Left ventricle myocardium inferior (tissue), 1 donor: ENCODE measurements around the gene SND1. TPM values are rescaled to one million over a fixed set of nuclear protein-coding genes. Genes with fewer than 3 reads are reported as not detected.
A peak's percentile ranks its signal among the peaks of the same experiment; 100 is the strongest.

Source experiments
- DNase-seq: peaks from one replicate; pipeline ENCODE4 v3.0.0-alpha.2; 2020
- H3K27ac ChIP-seq: fragments of 200-600 bp; replicated peaks from 2 replicates; pipeline ENCODE4 v1.8.0; 2021
- H3K27me3 ChIP-seq: fragments of 200-600 bp; 2 replicates; pipeline ENCODE4 v1.8.0; 2021; ENCODE audit warnings: low read depth
- H3K36me3 ChIP-seq: fragments of 200-600 bp; 2 replicates; pipeline ENCODE4 v1.8.0; 2021
- H3K4me1 ChIP-seq: fragments of 200-600 bp; 2 replicates; pipeline ENCODE4 v1.8.0; 2021
- H3K4me3 ChIP-seq: fragments of 200-600 bp; 2 replicates; pipeline ENCODE4 v1.8.0; 2021; ENCODE audit warnings: mild to moderate bottlenecking, moderate library complexity
- H3K9me3 ChIP-seq: fragments of 200-600 bp; replicated peaks from 2 replicates; pipeline ENCODE4 v1.8.0; 2021
- CTCF ChIP-seq: fragments of 200-600 bp; IDR thresholded peaks from 2 replicates; pipeline ENCODE4 v1.8.0; 2021; ENCODE audit warnings: antibody characterized with exemption, mild to moderate bottlenecking, borderline replicate concordance
- intact Hi-C: fragments of 100-400 bp; cut with micrococcal nuclease; formaldehyde crosslinking; loops from one replicate; pipeline ENCODE4 v1.11.0; 2022
- total RNA-seq: library from RNA; stranded (reverse); fragmentation: NEBNext Ultra II Directional; extraction: Animal tissue kit (Norgen Biotek cat#: 25700); gene quantifications from one replicate; pipeline ENCODE4 v1.2.1, GENCODE V29; 2021
- donor health status: DM: no; HTN: yes; CAD: no; lungs with severe emphysema.

SND1 gene
- total RNA-seq, 1 donor from 2014 or later, result 71.6 TPM

- TF ChIP-seq CTCF, result no peak
- H3K27ac ChIP-seq, result no peak overlapping the region
- H3K9me3 ChIP-seq, result peaks cover 2% of the 10 kb centered on the region
- H3K27me3 ChIP-seq, result peaks cover 91% of the 10 kb centered on the region
- H3K36me3 ChIP-seq, result no peaks in the 10 kb centered on the region
- peak overlapping the region; percentile 73 for H3K4me3 ChIP-seq
- H3K4me1 ChIP-seq, result peaks cover 21% of the 10 kb centered on the region
- intact Hi-C loops, result loop anchor here (5.0 kb wide), 1 partner anchor 418 kb away; no protein-coding TSS in a partner anchor
- no peak for DNase-seq
Observed at GRCh38 chr7:128135159-128135514, 483.1 kb downstream of the SND1 start.

DNA sequence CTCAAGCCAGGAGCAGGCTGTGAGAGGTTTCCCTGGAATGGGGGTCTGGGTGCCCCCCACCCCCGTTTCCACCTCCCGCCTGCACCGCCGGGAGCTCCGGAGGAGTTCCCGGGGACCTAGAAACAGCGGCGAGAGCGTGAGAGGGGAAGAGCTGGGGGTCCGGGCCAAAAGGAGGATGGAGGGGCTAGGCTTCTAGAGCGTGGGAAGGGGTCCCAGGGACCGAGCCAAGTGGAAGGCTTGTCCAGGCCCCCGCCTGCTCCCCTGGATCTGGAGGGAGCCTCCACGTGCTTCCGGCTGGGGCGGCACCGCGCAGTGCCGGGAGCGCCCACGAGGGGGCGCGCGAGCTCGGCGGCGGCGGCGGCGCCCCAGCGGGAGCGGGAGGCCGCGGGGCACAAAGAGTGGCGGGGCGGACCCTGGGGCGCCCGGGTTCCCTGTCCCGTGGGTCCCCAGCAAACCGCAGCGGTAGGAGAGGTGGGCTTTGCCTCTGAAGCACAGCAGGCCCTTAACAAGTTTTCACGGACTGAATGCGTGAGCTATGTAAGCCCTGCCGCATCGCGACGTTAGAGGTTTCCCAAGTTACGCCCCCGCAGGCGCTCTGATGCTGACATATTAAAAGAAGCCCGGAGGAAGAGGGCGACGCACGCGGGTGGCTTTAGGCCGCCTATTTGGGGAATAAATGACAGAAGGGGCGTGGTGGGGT lies 483.7 kb downstream of the SND1 start:
- peak overlapping the region; percentile 73 for H3K4me3 ChIP-seq
- H3K4me1 ChIP-seq, result peaks cover 21% of the 10 kb centered on the region
- intact Hi-C loops, result loop anchor here (5.0 kb wide), 1 partner anchor 418 kb away; no protein-coding TSS in a partner anchor
- H3K27me3 ChIP-seq, result peaks cover 91% of the 10 kb centered on the region
- TF ChIP-seq CTCF, result peak; percentile 98
- H3K36me3 ChIP-seq, result no peaks in the 10 kb centered on the region
- peak; percentile 39 for DNase-seq
- no peak overlapping the region for H3K27ac ChIP-seq
- peaks cover 7% of the 10 kb centered on the region for H3K9me3 ChIP-seq

DNA sequence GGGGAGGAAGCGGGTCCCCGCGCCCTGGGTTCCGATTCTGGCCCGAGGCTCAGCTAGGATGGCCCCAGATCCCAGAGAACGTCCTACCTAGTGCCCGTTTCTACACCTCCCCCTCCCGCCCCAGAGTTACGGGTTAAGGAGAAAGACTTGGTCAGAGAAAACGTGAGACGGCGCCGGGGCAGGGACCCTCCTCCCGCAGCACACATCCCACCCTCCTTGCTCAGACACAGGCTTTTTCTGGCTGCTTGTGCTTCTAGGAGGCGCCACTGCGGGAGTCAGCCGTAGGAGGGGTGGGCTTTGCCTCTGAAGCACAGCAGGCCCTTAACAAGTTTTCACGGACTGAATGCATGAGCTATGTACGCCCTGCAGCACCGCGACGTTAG lies 484.2 kb downstream of the SND1 start:
- H3K27ac ChIP-seq, result no peak overlapping the region
- TF ChIP-seq CTCF, result no peak
- DNase-seq, result no peak
- H3K4me1 ChIP-seq, result peaks cover 21% of the 10 kb centered on the region
- H3K4me3 ChIP-seq, result peak overlapping the region; percentile 73
- peaks cover 93% of the 10 kb centered on the region for H3K27me3 ChIP-seq
- H3K36me3 ChIP-seq, result no peaks in the 10 kb centered on the region
- intact Hi-C loops, result loop anchor here (5.0 kb wide), 1 partner anchor 419 kb away; no protein-coding TSS in a partner anchor
- H3K9me3 ChIP-seq, result peaks cover 12% of the 10 kb centered on the region

- H3K4me3 ChIP-seq, result no peak overlapping the region
- H3K27ac ChIP-seq, result no peak overlapping the region
- H3K4me1 ChIP-seq, result peaks cover 21% of the 10 kb centered on the region
- no peak for TF ChIP-seq CTCF
- intact Hi-C loops, result loop anchor here (5.0 kb wide), 1 partner anchor 420 kb away; no protein-coding TSS in a partner anchor
- DNase-seq, result no peak
- peaks cover 12% of the 10 kb centered on the region for H3K9me3 ChIP-seq
- H3K27me3 ChIP-seq, result peaks cover 92% of the 10 kb centered on the region
- no peaks in the 10 kb centered on the region for H3K36me3 ChIP-seq
Observed at GRCh38 chr7:128137181-128137580, 485.2 kb downstream of the SND1 start.

DNA sequence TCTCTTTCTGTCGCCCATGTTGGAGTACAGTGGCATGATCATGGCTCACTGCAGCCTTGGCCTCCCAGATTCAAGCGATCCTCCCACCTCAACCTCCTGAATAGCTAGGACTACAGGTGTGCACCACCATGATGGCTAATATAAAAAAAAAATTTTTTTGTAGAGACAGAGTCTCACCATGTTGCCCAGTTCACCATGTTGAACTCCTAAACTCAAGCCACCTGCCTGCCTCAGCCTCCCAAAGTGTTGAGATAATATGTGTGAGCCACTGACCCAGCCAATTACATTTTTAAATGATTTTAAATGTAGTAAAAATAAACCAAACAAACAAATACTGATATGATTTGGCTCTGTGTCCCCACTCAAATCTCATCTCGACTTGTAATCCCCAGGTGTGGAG lies 487.4 kb downstream of the SND1 start:
- intact Hi-C loops, result loop anchor here (5.0 kb wide), 1 partner anchor 422 kb away; no protein-coding TSS in a partner anchor
- H3K27ac ChIP-seq, result no peak overlapping the region
- no peak for TF ChIP-seq CTCF

More for the DNA sequence above, 487.4 kb downstream of the SND1 start:
- no peaks in the 10 kb centered on the region for H3K36me3 ChIP-seq
- no peak overlapping the region for H3K4me3 ChIP-seq
- DNase-seq, result no peak
- peaks cover 82% of the 10 kb centered on the region for H3K27me3 ChIP-seq
- H3K9me3 ChIP-seq, result peaks cover 29% of the 10 kb centered on the region
- peaks cover 21% of the 10 kb centered on the region for H3K4me1 ChIP-seq
